ENCODE data around the gene ARL5A.

GRCh38 chr2:151844211-151844896, 16.1 kb upstream of the ARL5A start:
- TF ChIP-seq CTCF (IDR thresholded peaks at IDR 0.05; ENCODE audit: low read depth, low read length), result no peak
- TF ChIP-seq POLR2A (IDR thresholded peaks at IDR 0.05; ENCODE audit: extremely low read depth, insufficient read length), result no peak

All from NB4 (cell line).